Embryonic facial prominence (tissue), 1 donor: ENCODE results near the gene METTL16.

Source experiments
- DNase-seq: peaks from one replicate; pipeline ENCODE4 v3.0.0-alpha.2; 2016; ENCODE audit errors: extremely low spot score

The METTL16 gene

DNA sequence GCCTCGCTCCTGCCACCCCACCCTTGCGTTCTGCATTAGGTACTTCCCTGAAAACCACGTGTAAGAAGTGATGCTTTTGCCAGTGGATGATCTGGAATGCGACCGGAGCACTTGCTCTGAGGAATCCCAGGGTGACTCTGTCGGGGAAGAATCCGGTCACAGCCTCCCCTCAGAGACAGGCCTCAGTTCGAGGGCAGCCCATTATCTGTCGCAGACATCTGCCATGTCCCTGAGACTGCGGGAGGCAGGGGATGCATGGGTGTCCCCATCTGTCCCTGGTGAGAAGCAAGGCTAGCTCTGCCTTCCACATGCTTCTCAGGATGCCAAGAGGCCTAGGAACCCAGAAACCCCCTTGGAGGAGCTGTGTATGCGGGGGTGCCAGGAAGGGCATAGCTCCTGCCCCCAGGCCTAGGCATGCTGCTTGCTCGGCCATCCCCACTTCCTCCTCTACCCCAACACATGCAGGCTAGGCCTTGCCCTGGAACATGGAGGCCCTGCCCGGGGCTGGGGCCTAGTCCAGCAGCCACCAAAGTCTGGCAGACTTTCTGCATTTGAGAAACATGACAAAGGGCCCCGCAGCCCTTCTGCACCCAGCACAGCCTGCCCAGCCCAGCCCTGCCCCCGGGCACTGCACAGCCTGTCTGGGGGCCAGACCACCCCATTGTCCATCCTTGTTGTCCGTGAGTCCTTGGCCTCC is 131.3 kb downstream of the METTL16 start:
- no peak for DNase-seq

DNA sequence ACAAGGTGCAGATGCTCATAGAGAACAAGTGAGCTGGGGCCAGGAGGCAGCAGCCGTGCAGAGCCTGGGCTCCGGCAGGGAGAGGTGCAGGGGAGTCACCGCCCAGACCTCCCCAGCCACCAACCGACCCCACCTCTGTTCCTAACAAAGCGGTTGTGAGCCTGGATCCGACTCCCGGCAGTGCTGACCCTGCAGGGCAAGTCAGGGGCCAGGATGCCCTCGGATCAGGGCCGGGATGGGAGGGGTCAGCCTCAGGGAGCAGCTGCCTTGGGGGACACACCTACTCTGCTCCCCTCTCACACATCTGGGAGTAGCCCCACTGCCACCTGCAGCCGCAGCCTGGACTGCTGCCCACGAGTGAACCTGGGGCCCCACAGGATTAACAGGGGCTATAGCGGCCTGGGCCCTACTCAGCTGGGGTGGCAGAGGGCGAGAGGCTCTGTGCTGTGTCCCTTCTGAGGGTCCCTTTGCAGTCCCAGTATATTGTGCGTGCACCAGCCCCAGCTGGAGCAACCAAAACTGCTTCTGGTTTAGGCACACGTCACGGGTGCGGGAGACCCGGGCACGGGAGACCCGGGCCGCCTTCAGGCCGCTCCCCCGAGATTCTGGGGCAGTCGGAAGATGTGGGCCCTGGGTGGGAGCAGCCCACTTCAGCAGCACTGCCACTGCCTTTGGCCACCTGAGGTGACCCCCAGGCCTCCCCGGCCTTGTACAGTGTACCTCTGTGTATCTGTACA is 132.0 kb downstream of the METTL16 start:
- DNase-seq, result no peak

DNA sequence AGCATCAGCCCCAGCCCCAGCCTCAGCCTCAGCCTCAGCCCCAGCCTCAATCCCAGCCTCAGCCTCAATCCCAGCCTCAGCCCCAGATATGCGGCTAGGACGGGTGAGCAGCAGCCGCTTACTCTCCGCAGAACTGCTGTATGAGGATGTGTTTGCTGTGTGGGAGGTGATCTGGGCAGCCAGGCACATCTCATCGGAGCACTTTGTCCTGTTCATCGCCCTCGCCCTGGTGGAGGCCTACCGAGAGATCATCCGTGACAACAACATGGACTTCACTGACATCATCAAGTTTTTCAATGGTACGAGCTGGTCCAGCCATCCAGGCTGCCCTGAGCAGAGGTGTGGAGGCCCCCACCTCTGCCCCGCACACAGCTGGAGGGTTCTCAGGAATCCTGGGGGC is 132.8 kb downstream of the METTL16 start:
- DNase-seq, result no peak

DNA sequence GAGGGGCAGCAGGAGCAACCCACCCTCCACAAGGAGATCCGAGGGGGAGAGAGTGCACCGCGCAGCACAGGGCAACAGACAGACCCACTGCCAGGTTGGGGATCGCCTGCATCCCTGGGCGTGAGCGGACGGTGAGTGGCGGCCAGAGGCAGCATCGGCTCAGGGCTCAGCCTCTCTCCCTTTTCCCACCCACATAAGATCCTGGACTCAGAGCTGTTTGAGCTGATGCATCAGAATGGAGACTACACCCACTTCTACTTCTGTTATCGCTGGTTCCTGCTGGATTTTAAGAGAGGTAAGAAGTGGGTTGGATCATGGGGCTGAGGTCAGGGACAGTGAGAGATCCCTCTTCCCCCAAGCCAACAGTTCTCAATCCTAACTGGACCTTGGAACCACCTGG is 134.0 kb downstream of the METTL16 start:
- DNase-seq, result no peak

DNA sequence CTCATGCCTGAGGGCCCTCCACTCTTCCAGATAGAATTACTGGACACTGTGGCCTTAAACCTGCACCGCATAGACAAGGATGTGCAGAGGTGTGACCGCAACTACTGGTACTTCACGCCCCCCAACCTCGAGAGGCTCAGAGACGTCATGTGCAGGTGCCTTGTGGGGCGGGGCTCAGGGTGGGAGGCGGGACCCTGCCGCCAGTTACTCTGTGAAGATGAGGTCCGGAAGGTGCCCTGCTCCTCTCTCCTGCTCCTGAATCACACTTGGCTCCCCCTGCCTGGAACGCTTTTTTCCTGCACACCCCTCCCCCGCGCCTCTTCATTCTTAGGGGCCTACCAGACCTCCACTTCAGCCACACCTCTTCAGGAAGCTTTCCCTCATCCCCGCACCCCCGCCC is 135.6 kb downstream of the METTL16 start:
- no peak for DNase-seq

DNA sequence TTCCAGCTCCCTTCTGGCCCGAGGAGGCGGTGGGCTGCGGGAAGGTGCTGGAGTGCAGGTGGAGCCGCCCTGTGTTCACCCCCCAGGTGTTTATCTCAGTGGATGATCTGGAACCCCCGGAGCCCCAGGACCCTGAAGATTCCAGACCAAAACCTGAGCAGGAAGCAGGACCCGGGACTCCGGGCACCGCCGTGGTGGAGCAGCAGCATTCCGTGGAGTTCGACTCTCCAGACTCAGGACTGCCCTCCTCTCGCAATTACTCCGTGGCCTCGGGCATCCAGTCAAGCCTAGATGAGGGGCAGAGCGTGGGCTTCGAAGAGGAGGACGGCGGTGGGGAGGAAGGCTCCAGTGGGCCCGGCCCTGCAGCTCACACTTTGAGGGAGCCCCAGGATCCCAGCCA is 136.3 kb downstream of the METTL16 start:
- no peak for DNase-seq

DNA sequence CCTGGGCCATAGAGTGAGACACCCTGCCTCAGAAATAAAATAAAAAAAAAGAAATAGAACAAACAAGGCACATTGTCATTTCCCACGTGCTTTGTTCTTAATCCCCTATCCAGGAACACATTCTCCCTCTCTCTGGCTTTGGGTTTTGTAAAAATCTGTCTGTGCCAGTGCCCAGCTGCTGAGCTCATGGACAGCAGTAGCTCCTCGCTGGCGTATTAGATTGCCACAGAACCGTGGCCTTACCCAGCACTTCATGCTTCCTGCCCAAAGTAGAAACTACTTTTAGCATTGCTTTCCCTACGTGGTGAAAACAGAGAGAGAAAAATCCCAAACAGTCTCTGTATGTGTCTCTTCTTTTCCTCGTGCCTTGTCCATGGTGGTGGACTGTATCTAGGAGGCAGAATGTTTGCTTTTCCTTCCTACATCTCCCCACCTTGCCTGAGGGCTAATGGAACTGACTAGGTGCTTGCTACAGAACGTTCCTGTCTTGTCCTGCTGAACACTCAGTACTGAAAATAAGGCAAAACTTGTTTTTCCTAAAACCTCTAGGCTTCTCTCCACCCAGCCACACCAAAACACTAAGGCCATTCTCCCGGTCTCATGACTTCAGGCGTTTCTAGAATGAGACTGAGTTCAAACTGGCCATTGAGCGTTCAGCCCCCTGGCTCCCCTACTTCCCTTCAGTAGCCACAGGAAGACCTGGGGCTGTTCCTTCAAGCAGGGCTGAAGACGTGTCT is 137.0 kb downstream of the METTL16 start:
- no peak for DNase-seq

DNA sequence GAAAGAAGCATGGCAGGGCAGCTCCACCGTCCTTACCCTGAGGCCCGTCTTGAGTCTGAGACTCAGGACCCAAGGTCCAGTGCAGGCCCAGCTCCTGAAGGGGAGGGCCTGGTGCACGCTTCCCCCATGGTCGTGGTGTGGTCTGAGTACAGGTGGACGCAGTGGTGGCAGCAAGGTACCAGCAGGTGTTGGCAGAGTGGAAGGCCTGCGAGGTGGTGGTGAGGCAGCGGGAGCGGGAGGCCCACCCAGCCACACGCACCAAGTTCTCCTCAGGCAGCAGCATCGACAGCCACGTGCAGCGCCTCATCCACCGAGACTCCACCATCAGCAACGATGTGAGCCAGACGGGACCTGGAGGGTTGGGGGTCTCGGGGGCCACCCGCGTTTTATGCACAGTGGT is 138.5 kb downstream of the METTL16 start:
- DNase-seq, result no peak

DNA sequence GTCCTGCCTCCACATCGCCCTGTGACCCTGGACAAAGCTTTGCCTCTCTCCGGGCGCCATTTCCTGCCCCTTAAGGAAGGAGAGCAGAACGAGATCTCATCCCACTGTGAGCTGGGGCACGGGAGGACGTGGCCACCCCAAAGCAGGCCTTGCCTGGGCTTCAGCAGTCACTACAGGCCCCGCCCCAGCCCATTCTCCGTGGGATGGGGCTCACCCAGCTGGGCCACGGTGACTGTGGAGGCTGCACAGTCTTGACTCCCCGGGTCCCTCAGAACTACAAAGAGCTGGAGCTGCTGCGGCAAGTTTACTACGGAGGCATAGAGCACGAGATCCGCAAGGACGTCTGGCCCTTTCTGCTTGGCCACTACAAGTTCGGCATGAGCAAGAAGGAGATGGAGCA is 139.0 kb downstream of the METTL16 start:
- DNase-seq, result no peak

DNA sequence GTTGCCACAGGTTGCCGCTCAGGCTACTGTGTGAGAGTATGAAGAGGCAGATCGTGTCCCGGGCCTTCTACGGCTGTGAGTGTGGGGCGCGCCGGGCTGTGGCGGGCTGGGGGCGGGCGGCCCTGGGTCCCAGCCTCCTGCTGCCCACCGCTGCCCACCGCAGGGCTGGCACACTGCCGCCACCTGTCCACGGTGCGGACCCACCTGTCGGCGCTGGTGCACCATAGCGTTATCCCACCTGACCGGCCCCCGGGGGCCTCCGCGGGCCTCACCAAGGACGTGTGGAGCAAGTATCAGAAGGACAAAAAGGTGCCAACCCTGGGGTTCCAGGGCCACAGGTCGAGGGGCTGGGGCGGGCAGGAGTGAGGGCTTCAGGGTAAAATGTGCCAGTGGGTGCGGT is 139.5 kb downstream of the METTL16 start:
- no peak for DNase-seq

DNA sequence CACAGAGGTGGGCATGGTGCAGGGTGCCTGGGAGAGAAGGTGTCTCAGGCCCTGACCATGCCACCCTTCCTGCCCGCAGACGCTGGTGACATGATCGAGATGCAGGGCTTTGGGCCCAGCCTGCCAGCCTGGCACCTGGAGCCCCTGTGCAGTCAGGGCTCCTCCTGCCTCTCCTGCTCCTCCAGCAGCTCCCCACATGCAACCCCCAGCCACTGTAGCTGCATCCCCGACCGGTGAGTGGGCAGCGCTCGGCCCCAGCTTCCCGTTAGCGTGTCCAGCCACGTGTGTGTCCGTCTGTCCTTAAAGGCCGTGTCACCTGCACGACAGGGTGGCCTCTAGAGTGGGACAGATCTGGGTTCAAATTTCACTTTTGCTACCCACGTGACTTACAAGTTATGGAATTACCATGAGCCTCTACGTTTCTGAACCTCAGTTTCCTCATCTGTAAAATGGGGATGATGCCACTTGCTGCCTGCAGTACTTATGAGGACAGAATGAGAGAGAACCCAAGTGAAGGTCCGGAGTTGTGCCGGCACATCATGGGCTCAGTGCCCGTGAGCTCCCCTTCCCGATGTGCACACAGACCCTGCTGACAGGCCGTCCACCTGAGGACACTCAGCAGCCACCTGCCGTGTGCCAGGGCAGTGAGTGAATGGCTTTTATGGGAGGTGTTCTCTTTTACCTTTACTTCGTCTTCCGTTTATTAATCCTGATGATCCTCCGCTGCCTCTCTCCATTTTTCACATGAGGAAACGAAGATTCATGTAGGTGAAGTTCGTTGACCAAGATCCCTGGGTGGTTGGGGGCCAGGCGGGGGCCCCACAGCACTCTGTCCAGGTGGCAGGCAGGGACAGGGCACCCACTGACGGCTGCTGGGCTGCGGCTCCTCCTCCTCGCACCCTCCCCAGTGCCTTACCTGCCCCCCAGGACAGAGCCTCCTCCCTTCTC is 140.2 kb downstream of the METTL16 start:
- no peak for DNase-seq

DNA sequence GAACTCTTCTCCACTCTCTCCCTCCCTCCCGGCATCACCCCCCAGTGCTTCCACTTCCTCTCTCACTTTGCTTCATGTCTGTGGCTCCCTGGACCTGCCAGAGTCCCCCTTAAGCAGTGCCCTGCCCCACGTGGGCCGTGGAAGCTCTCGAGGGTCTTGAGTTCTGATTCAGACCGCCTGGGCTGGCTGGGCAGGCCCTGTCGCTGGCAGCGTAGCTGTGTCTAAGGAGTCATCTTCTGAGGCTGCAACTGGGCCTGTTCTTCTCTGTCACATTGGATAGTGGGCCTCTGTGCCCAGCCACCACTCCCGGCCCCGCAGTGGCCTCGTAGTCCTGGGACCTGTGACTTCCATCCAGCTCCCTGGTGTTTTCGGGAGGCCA is 141.5 kb downstream of the METTL16 start:
- no peak for DNase-seq

DNA sequence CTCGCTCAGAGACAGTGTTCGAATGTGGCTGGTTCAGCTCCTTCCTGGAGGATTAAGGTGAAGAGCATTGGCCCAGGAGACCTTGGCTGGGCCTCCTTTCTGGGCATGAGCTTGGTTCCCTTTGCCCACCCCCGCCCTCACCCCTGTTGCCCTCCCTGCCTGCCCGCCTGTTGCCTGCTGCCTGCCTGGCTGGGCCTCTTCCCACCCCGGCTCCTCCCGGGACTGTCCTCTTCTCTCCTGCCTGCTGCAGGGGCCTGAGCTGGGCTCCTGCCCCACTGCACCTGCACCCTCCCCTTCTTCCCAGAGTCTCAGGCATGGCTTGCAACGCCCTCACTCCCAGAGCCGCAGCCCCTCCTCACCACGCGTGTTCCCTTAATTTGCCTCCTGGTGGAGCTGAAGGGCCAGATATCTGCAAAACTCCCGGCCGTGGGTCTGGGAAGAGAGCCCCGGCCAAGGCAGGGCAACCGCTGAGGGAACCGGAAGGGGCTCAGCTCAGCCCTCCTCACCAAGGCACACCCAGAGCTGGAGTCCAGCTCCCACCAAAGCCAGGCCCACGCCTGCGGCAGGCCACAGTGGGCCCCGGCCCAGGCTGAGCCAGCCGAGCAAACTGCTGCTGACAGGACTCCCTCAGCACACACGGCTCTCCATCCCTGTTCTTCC is 142.0 kb downstream of the METTL16 start:
- no peak for DNase-seq

DNA sequence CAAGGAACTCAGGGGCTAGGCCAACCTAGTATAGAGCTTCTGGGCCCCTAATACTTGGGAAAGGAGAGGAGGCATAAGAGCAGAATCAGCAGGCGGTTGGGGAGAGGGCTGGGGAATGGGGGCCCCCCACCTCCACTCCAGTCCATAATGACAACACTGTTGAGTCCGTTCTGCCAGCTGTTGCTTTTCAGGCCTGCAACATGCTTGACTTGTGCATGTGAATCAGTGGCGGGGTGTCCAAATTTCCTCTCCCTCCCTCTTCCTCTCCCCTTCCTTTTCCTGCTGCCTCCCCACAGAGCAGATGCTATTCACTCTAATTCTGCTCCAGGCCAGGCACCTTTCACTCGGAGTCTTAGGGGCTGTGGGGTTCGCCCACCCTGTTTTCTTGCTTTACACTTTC is 142.6 kb downstream of the METTL16 start:
- DNase-seq, result no peak

DNA sequence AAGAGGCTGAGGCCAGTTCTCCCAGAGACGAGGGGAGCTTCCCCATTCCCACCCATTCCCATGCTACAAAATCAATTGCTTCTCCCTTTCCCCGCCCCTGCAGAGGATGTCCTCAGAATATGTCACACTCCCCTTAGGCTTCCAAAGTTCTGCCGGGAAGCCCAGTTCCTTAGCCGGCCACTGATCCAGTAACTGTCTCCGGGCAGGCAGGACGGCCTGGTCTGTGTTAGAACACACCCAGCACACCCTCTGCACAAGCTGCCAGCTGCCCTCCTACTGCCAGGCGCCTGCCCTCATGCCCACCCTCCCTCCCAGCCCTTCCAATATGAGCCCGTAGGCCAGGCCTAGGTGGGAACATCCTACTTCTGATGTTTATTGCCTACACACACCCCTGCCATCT is 143.3 kb downstream of the METTL16 start:
- DNase-seq, result no peak

DNA sequence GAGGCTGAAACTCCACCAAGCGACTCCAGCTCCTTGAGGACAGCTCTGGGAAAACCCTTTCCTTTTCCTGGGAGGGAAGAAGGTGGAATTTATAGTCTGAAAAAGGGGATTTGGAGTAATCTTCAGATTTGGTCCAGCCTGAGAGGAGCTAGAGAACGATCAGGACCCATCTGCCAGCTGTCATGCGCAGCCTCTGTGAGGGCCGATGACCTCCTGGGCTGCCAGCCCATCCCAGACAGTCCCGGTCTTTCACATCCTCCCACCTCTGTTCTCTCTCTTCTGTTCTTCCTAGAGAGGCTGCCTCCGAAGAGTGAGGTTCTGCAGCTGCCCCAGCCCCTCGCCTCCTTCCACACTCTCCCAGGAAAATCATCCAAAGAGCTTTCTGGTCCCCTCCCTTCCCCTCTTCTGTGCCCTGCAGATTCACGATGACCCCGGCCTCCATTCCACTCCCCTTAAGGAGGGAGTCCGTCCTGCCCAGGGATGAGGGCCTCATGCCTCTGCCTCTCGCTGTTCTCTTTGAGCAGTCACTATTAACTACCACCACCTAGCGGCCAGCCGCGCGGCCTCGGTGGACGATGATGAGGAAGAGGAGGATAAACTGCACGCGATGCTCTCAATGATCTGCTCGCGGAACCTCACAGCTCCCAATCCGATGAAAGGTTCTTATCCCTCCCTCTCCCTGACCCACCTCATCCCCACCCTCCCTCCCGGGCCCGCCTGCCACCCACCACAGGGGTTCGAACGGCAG is 144.8 kb downstream of the METTL16 start:
- DNase-seq, result no peak
